Measurements from ENCODE around the gene IFT122.

Gene IFT122

GRCh38 chr3:129548104-129548965 lies 108.3 kb downstream of the IFT122 start:
- DNase-seq = no peak

- no peak for DNase-seq
Measured at GRCh38 chr3:129549006-129549800, 109.2 kb downstream of the IFT122 start.

- DNase-seq = no peak
Measured at GRCh38 chr3:129549805-129550204, 109.8 kb downstream of the IFT122 start.

GRCh38 chr3:129552287-129553050 lies 112.4 kb downstream of the IFT122 start:
- DNase-seq = no peak

GRCh38 chr3:129553171-129553570 lies 113.1 kb downstream of the IFT122 start:
- DNase-seq = no peak

- no peak for DNase-seq
Measured at GRCh38 chr3:129553719-129554118, 113.7 kb downstream of the IFT122 start.

- DNase-seq = no peak
Measured at GRCh38 chr3:129554356-129555152, 114.5 kb downstream of the IFT122 start.

- no peak for DNase-seq
Measured at GRCh38 chr3:129555153-129555550, 115.1 kb downstream of the IFT122 start.

GRCh38 chr3:129555616-129556357 lies 115.8 kb downstream of the IFT122 start:
- no peak for DNase-seq

GRCh38 chr3:129556358-129556695 lies 116.3 kb downstream of the IFT122 start:
- DNase-seq = no peak

- no peak for DNase-seq
Measured at GRCh38 chr3:129556890-129557547, 117.0 kb downstream of the IFT122 start.

- DNase-seq = no peak
Measured at GRCh38 chr3:129557548-129557894, 117.5 kb downstream of the IFT122 start.

- no peak for DNase-seq
Measured at GRCh38 chr3:129558081-129558771, 118.2 kb downstream of the IFT122 start.

- DNase-seq = no peak
Measured at GRCh38 chr3:129558772-129559564, 118.9 kb downstream of the IFT122 start.

GRCh38 chr3:129559565-129560079 lies 119.6 kb downstream of the IFT122 start:
- no peak for DNase-seq

- no peak for DNase-seq
Measured at GRCh38 chr3:129560269-129560787, 120.3 kb downstream of the IFT122 start.

- DNase-seq = no peak
Measured at GRCh38 chr3:129560911-129561594, 121.0 kb downstream of the IFT122 start.

GRCh38 chr3:129561619-129562248 lies 121.7 kb downstream of the IFT122 start:
- DNase-seq = no peak
